Peyer's patch (tissue), 4 donors: Measurements from ENCODE around the gene RNF166. TPM values are rescaled to one million over a fixed set of nuclear protein-coding genes. Genes with fewer than 3 reads are reported as not detected.

Experiments
- DNase-seq, 3 donors: peaks; one replicate each; pipeline ENCODE4 v3.0.0-alpha.2; 2017 to 2019
- H3K27ac ChIP-seq, 4 donors: fragments of 200-600 bp; sonication (generic); one replicate each; pipeline ENCODE4 v1.5.1; 2016 to 2019
- H3K27me3 ChIP-seq, 2 donors: fragments of 200-600 bp; sonication (generic); one replicate each; pipeline ENCODE4 v1.5.1; 2019
- H3K36me3 ChIP-seq, 3 donors: fragments of 200-600 bp; sonication (generic); one replicate each; pipeline ENCODE4 v1.5.1; 2016 to 2019
- H3K4me1 ChIP-seq, 4 donors: fragments of 200-600 bp; sonication (generic); one replicate each; pipeline ENCODE4 v1.5.1; 2016 to 2019
- H3K4me3 ChIP-seq, 4 donors: fragments of 200-600 bp; sonication (generic); 1 replicate in 3 of 4; 2 replicates in 1 of 4; pipeline ENCODE4 v1.5.1; 2016 to 2019; ENCODE audit warnings: mild to moderate bottlenecking in 1 of 4
- H3K9me3 ChIP-seq, 4 donors: fragments of 200-600 bp; sonication (generic); one replicate each; pipeline ENCODE4 v1.5.1; 2016 to 2019; ENCODE audit warnings: mild to moderate bottlenecking in 1 of 4
- CTCF ChIP-seq, 6 experiments: fragments of 450-650 bp in 4 of 6; fragments of 200-600 bp in 2 of 6; sonication (generic) in 1 of 6; IDR thresholded peaks; one replicate each; pipeline ENCODE4 v1.5.1; 2017 to 2019; ENCODE audit warnings: antibody characterized with exemption in 6 of 6, mild to moderate bottlenecking in 3 of 6, moderate library complexity in 1 of 6
- POLR2A ChIP-seq, 2 donors: fragments of 450-650 bp; IDR thresholded peaks; one replicate each; pipeline ENCODE4 v1.5.1; 2017; ENCODE audit warnings: antibody characterized with exemption in 2 of 2, mild to moderate bottlenecking in 2 of 2, moderate library complexity in 2 of 2
- total RNA-seq, 4 donors: library from RNA; depleted of rRNA; stranded (reverse); fragments of >200 nt; gene quantifications; one replicate each; pipeline ENCODE4 v1.1.0, GENCODE V29; 2016

The RNF166 gene
- total RNA-seq, 4 donors from 2014 or later = 14.5 to 64.4 (median 23.1) TPM

GRCh38 chr16:88752386-88753002 is 46.3 kb upstream of the RNF166 start:
- Histone ChIP-seq H3K27ac (no peak overlapping the region), H3K27me3 (no peaks in the 10 kb centered on the region), H3K36me3 (no peaks in the 10 kb centered on the region), H3K4me1 (no peaks in the 10 kb centered on the region), H3K9me3 (no peaks in the 10 kb centered on the region), H3K4me3 (no peak overlapping the region)
- TF ChIP-seq POLR2A (IDR thresholded peaks at IDR 0.05) (no peak), CTCF (IDR thresholded peaks at IDR 0.05) (no peak)
- DNase-seq = no peak

GRCh38 chr16:88750854-88751253 is 44.6 kb upstream of the RNF166 start:
- Histone ChIP-seq H3K9me3 (no peaks in the 10 kb centered on the region), H3K36me3 (no peaks in the 10 kb centered on the region), H3K27ac (no peak overlapping the region), H3K4me3 (no peak overlapping the region), H3K4me1 (peaks cover 0 to 9% (median 2%) of the 10 kb centered on the region in 4 donors), H3K27me3 (no peaks in the 10 kb centered on the region)
- TF ChIP-seq POLR2A (IDR thresholded peaks at IDR 0.05) (no peak), CTCF (IDR thresholded peaks at IDR 0.05) (no peak)
- DNase-seq = no peak

- no peak for DNase-seq
- TF ChIP-seq CTCF (IDR thresholded peaks at IDR 0.05) = no peak
- no peak for TF ChIP-seq POLR2A (IDR thresholded peaks at IDR 0.05)
- H3K27me3 ChIP-seq = no peaks in the 10 kb centered on the region
- H3K27ac ChIP-seq = no peak overlapping the region
- H3K4me3 ChIP-seq = no peak overlapping the region
- peaks cover 0 to 22% (median 12%) of the 10 kb centered on the region in 4 donors for H3K4me1 ChIP-seq
- no peaks in the 10 kb centered on the region for H3K9me3 ChIP-seq
- no peaks in the 10 kb centered on the region for H3K36me3 ChIP-seq
Measured at GRCh38 chr16:88749358-88749757, 43.1 kb upstream of the RNF166 start.

GRCh38 chr16:88748364-88748763 is 42.2 kb upstream of the RNF166 start:
- H3K4me1 ChIP-seq = peaks cover 0 to 32% (median 19%) of the 10 kb centered on the region in 4 donors
- DNase-seq = no peak
- no peak overlapping the region for H3K4me3 ChIP-seq
- no peak overlapping the region for H3K27ac ChIP-seq
- no peaks in the 10 kb centered on the region for H3K27me3 ChIP-seq
- no peaks in the 10 kb centered on the region for H3K9me3 ChIP-seq
- no peaks in the 10 kb centered on the region for H3K36me3 ChIP-seq
- no peak for TF ChIP-seq CTCF (IDR thresholded peaks at IDR 0.05)
- no peak for TF ChIP-seq POLR2A (IDR thresholded peaks at IDR 0.05)

GRCh38 chr16:88747588-88748301 is 41.5 kb upstream of the RNF166 start:
- Histone ChIP-seq H3K4me1 (peaks cover 0 to 37% (median 20%) of the 10 kb centered on the region in 4 donors), H3K27ac (peak overlapping the region in 1 of 4 donors; percentile 61), H3K36me3 (peaks cover 0 to 2% (median 0%) of the 10 kb centered on the region in 3 donors), H3K9me3 (no peaks in the 10 kb centered on the region), H3K27me3 (no peaks in the 10 kb centered on the region), H3K4me3 (no peak overlapping the region)
- no peak for TF ChIP-seq POLR2A (IDR thresholded peaks at IDR 0.05)
- TF ChIP-seq CTCF (IDR thresholded peaks at IDR 0.05) = peak in 4 of 6 experiments; percentile 26 to 59 (median 50)
- peak in 2 of 3 donors; percentile 71 to 77 for DNase-seq
